Activated naive CD4-positive, alpha-beta T cell treated with anti-CD3 and anti-CD28 coated beads, Interleukin-2, amount 50 U/mL, for 24 hours (primary cell): Measurements from ENCODE around the gene CEBPA.
A peak's percentile ranks its signal among the peaks of the same experiment; 100 is the strongest.

Experiments
- H3K27ac Mint-ChIP-seq: one replicate; pipeline ENCODE4 v1.8.0; 2021; ENCODE audit warnings: mild to moderate bottlenecking, mixed read lengths
- H3K27me3 Mint-ChIP-seq: one replicate; pipeline ENCODE4 v1.8.0; 2021; ENCODE audit warnings: mixed read lengths
- H3K36me3 Mint-ChIP-seq: one replicate; pipeline ENCODE4 v1.8.0; 2021; ENCODE audit warnings: mixed read lengths
- H3K4me1 Mint-ChIP-seq: one replicate; pipeline ENCODE4 v1.8.0; 2021; ENCODE audit warnings: mixed read lengths
- H3K4me3 Mint-ChIP-seq: one replicate; pipeline ENCODE4 v1.8.0; 2021; ENCODE audit warnings: mild to moderate bottlenecking, mixed read lengths
- H3K9me3 Mint-ChIP-seq: one replicate; pipeline ENCODE4 v1.8.0; 2021; ENCODE audit warnings: mixed read lengths

CEBPA gene

DNA sequence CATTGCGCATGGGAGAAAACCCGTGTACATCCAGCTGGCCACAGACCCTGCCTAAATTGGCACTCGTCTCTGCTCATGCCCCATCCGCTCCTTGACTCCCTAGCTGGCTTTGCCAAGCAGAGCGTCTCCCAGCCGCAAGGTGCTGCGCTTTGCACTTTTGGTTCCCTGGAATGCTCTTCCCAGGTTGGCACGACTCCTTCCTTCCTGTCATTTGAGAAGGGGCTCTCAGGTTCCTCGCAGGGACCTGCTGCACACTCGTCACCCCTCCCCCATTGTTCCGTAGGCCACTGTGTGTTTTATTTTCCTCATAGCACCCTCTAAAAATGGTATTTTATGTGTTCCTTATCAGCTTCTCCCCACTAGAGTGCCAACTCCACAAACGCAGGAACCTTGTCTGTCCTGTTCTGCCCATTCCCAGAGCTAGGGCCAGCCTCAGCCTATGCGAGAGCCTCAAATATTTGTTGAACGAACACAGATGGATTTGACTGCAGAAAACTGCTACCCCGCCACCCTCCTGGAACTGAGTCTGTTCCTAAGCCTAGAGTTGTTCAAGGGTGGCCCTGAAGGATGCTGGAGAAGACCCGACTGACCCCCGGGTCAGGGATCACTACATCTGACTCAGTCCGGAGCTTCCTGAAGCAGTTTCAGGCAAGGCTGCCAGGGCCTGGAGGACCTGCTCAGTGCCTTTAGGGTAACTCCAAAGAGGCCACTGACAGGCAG, 8.4 kb upstream of the CEBPA start:
- Mint-ChIP-seq H3K4me3 (no peak overlapping the region), H3K36me3 (no peaks in the 10 kb centered on the region), H3K4me1 (no peaks in the 10 kb centered on the region), H3K9me3 (no peaks in the 10 kb centered on the region), H3K27ac (no peak overlapping the region), H3K27me3 (peaks cover 9% of the 10 kb centered on the region)

DNA sequence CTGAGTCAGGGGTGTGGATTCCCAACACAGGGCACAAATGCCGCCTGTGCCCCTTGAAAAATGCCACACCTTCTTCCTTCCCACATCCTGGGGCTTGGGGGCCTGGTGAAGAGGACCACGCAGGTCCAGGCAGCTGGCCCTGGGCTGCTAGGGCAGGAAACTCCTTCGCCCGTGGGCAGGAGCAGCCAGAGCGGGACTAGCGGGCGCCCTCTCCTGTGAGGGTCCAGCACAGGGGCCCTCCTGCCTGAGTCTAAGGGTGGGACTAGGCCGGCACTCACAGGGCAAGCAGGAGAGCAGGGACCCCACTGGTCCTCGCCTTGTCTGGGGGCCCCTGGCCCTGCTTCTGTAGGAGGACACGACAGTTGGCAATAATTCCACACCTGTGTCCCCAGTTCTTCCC, 7.5 kb upstream of the CEBPA start:
- Mint-ChIP-seq H3K4me3 (no peak overlapping the region), H3K27me3 (peaks cover 10% of the 10 kb centered on the region), H3K4me1 (no peaks in the 10 kb centered on the region), H3K27ac (no peak overlapping the region), H3K9me3 (no peaks in the 10 kb centered on the region), H3K36me3 (no peaks in the 10 kb centered on the region)

DNA sequence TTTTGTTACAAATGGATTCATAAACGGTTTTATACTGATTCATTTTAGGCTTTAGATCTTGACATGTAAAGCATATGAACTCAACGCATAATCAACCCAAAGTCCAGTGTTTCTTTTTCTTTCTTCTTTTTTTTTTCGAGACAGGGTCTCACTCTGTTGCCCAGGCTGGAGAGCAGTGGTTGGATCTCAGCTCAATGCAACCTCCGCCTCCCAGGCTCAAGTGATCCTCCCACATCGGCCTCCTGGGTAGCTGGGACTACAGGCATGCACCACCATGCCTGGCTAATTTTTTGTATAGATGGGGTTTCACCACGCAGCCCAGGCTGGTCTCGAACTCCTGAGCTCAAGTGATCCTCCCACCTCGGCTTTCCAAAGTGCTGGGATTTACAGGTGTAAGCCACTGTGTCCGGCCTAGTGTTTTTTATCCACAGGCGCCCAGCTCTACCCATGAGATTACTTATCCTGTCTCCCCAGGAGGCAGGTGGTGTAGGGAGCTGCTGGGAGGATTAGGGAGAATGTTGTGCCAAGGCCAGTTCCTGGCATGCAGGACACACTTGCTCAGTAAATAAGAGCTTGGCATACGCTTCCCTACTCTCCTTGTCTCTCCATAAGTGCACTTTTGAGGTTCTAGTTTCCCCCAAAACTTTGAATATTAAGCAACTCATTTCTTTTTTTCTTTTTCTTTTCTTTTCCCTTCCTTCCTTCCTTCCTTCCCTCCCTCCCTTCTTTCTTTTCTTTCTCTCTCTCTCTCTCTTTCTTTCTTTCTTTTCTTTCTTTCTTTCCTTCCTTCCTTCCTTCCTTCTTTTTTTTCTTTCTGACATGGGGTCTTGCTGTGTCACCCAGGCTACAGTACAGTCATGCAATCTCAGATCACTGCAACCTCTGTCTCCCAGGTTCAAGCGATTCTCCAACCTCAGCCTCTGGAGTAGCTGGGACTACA, 4.8 kb upstream of the CEBPA start:
- peaks cover 21% of the 10 kb centered on the region for H3K27me3 Mint-ChIP-seq
- no peak overlapping the region for H3K4me3 Mint-ChIP-seq
- H3K4me1 Mint-ChIP-seq: peaks cover 3% of the 10 kb centered on the region
- no peaks in the 10 kb centered on the region for H3K36me3 Mint-ChIP-seq
- no peak overlapping the region for H3K27ac Mint-ChIP-seq
- H3K9me3 Mint-ChIP-seq: no peaks in the 10 kb centered on the region

DNA sequence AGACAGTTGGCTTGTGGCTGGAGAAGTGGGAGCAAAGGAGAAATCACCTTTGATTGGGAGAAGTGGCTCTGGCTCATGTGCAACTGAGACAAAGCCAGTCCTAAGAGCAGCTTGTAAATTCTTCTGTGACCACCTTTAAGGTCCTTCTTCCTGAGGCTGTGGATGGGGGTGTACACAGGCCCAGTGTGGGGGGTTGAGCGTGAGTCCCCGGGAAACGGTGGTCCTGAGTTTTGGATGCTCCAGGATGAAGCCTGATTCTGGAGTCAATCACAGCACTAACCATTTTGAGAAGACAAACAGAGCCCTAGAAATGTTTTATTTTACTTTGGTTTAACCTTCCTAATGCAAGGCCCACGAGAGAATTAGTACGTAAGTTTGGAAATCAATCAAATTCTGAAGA, 3.9 kb upstream of the CEBPA start:
- Mint-ChIP-seq H3K27me3 (peaks cover 21% of the 10 kb centered on the region), H3K27ac (no peak overlapping the region), H3K36me3 (no peaks in the 10 kb centered on the region), H3K4me3 (no peak overlapping the region), H3K4me1 (peaks cover 3% of the 10 kb centered on the region), H3K9me3 (no peaks in the 10 kb centered on the region)

DNA sequence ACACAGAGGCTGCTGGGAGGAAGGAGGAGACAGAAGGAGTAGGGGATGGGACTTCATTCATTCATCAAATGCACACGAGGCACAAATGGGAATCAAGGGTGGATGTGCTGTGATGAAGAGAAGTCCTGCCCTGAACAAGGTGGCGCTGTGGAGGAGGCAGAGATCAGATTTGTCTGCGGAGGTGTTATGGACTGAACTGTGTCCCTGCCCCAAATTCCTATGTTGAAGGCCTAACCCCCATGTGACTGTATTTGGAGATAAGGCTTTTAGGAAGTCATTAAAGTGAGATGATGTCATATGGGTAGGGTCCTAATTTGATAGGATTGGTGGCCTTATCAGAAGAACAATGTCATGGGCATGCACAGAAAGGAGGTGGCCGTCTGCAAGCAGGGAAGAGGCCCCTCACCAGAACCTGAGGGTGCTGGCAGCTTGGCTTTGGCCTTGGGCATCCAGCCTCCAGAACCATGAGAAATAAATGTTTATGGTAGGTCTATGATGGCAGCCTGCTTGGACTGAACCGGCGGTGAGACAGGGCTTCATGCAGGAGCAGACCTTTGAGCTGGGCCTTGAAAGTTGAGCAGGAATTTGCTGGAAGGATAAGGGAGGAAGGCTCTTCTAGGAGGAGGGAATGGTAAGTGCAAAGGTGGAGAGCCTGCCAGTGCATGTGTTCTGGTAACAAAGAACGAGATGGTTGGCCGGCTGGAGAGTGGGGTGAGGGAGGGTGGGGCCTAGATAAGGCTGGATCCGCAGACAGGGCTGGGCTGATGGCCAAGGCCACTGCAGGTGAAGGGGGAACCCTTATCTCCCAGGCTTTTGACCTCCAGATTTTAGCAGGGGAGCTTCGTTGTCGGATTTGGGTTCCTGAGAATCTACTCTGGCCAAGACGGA, 2.7 kb upstream of the CEBPA start:
- Mint-ChIP-seq H3K4me1 (peaks cover 3% of the 10 kb centered on the region), H3K27ac (no peak overlapping the region), H3K4me3 (no peak overlapping the region), H3K27me3 (peaks cover 22% of the 10 kb centered on the region), H3K36me3 (no peaks in the 10 kb centered on the region), H3K9me3 (no peaks in the 10 kb centered on the region)

DNA sequence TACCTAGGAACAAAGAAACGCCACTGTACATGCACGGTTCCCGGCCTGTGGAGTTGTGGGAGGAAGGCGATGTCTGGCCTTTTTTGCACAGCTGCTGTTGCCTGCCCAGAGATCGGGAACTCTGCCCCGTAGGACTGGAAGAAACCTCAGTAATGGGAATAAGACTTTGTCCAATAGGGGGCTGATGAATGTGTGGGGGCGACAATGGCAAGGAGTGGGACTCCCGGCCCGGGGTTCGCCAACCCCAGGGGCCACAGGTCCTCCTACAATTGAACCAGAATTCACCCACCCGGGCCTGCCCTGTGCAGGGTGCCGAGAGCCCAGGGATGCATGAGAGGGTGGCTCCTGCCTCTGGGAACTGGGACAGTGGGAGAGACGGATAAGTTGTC, 2.0 kb upstream of the CEBPA start:
- no peak overlapping the region for H3K27ac Mint-ChIP-seq
- H3K27me3 Mint-ChIP-seq: peaks cover 24% of the 10 kb centered on the region
- no peak overlapping the region for H3K4me3 Mint-ChIP-seq
- no peaks in the 10 kb centered on the region for H3K9me3 Mint-ChIP-seq
- H3K36me3 Mint-ChIP-seq: no peaks in the 10 kb centered on the region
- H3K4me1 Mint-ChIP-seq: peaks cover 3% of the 10 kb centered on the region

DNA sequence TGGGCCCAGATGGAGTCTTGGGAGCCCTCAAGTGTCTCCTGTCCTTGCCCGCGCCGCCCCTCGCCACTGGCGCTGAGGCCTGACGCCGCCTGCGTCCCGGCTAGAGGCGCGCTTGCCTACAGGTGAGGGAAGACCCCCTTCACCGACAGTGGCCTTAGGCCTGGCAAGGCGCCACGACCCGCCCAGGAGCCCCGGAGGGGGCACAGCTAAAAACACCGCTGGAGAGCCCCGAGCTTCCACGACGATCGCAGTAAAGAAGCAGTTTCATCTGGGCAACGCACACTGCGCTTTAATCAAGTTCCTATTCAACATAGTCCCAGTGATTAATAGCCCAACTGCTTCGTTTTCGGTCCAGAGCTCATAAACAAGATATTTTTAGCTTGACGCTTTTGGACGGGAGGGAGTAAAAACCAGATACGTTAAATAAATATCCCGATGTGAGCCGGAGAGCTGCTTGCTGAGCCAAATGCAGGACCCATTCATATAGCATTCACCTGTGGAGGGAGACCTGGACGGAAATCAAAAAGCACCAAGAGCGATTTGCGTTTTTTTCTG, 1.5 kb upstream of the CEBPA start:
- Mint-ChIP-seq H3K4me3 (no peak overlapping the region), H3K27ac (no peak overlapping the region), H3K4me1 (peaks cover 3% of the 10 kb centered on the region), H3K36me3 (no peaks in the 10 kb centered on the region), H3K27me3 (peaks cover 24% of the 10 kb centered on the region), H3K9me3 (no peaks in the 10 kb centered on the region)

DNA sequence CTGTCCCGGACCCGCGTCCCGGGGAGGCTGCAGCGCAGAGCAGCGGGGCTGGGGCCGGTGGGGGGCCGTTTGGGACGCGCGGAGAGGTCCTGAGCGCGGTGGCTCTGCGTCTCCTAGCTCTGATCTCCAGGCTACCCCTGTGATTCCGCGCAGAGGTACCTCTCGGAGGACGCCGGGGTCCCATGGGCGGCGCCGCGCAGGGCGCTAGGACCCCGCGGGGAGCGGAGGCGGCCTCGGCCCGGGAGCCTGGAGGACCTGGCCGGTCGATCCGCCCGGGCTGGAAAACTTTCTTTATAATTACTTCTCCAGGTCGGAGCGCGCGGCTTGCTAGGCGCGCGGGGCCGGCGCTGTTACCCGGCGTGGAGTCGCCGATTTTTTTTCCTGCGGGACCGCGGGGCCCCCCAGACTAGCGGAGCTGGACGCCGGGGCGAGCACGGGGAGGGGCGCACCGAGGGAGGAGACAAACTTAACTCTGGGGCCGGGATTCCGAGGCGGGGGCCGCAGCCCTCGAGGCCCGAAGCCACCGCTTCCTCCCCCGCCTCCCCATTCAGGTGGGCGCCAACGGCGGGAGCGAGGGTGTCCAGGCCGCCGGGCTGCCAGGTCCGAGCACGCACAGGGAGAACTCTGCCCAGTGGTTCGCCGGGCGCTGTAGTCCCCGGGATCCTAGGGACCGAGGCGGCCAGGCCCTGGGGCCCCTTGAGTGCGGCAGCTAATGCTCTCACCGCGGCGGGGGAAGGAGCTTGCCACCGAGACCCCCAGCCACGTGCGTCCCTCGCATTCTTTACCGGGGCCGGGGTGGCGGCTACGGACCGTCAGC, 848 bp upstream of the CEBPA start:
- peaks cover 3% of the 10 kb centered on the region for H3K4me1 Mint-ChIP-seq
- no peak overlapping the region for H3K27ac Mint-ChIP-seq
- peak overlapping the region; percentile 67 for H3K4me3 Mint-ChIP-seq
- H3K36me3 Mint-ChIP-seq: no peaks in the 10 kb centered on the region
- H3K27me3 Mint-ChIP-seq: peaks cover 24% of the 10 kb centered on the region
- no peaks in the 10 kb centered on the region for H3K9me3 Mint-ChIP-seq

- no peak overlapping the region for H3K27ac Mint-ChIP-seq
Measured at GRCh38 chr19:33301900-33302174, 497 bp downstream of the CEBPA start.

DNA sequence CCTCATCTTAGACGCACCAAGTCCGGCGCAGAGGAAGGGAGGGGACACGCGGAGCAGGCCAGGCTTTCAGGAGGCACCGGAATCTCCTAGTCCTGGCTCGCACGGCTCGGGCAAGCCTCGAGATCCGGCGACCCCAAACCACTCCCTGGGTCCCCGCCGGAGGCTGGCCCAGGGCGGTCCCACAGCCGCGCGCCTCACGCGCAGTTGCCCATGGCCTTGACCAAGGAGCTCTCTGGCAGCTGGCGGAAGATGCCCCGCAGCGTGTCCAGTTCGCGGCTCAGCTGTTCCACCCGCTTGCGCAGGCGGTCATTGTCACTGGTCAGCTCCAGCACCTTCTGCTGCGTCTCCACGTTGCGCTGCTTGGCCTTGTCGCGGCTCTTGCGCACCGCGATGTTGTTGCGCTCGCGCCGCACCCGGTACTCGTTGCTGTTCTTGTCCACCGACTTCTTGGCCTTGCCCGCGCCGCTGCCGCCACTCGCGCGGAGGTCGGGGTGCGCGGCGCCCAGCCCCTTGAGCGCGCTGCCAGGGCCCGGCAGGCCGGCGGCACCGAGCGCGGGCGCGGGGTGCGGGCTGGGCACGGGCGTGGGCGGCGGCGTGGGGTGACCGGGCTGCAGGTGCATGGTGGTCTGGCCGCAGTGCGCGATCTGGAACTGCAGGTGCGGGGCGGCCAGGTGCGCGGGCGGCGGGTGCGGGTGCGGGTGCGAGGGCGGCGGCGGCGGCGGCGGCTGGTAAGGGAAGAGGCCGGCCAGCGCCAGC, 1.0 kb downstream of the CEBPA start:
- H3K9me3 Mint-ChIP-seq: no peaks in the 10 kb centered on the region
- H3K36me3 Mint-ChIP-seq: no peaks in the 10 kb centered on the region
- H3K4me3 Mint-ChIP-seq: peak overlapping the region; percentile 49
- peaks cover 28% of the 10 kb centered on the region for H3K27me3 Mint-ChIP-seq
- H3K4me1 Mint-ChIP-seq: peaks cover 3% of the 10 kb centered on the region
- no peak overlapping the region for H3K27ac Mint-ChIP-seq

More at GRCh38 chr19:33301900-33302174, 497 bp downstream of the CEBPA start:
- H3K27me3 Mint-ChIP-seq: peaks cover 28% of the 10 kb centered on the region
- H3K36me3 Mint-ChIP-seq: no peaks in the 10 kb centered on the region
- H3K4me3 Mint-ChIP-seq: no peak overlapping the region
- H3K4me1 Mint-ChIP-seq: peaks cover 3% of the 10 kb centered on the region
- no peaks in the 10 kb centered on the region for H3K9me3 Mint-ChIP-seq

DNA sequence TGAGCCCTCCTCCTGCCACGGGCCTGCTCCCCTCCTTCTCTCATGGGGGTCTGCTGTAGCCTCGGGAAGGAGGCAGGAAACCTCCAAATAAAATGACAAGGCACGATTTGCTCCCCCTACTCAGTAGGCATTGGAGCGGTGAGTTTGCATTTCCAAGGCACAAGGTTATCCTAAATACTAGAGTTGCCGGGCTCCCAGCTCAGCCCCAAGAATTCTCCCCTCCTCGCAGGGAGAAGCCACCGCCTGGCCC, 1.5 kb downstream of the CEBPA start:
- H3K4me3 Mint-ChIP-seq: no peak overlapping the region
- peaks cover 3% of the 10 kb centered on the region for H3K4me1 Mint-ChIP-seq
- no peaks in the 10 kb centered on the region for H3K9me3 Mint-ChIP-seq
- peaks cover 27% of the 10 kb centered on the region for H3K27me3 Mint-ChIP-seq
- no peaks in the 10 kb centered on the region for H3K36me3 Mint-ChIP-seq
- no peak overlapping the region for H3K27ac Mint-ChIP-seq

- H3K27ac Mint-ChIP-seq: no peak overlapping the region
- H3K4me3 Mint-ChIP-seq: no peak overlapping the region
- H3K36me3 Mint-ChIP-seq: no peaks in the 10 kb centered on the region
- peaks cover 3% of the 10 kb centered on the region for H3K4me1 Mint-ChIP-seq
- no peaks in the 10 kb centered on the region for H3K9me3 Mint-ChIP-seq
- peaks cover 28% of the 10 kb centered on the region for H3K27me3 Mint-ChIP-seq
Measured at GRCh38 chr19:33300009-33300893, 2.1 kb downstream of the CEBPA start.

DNA sequence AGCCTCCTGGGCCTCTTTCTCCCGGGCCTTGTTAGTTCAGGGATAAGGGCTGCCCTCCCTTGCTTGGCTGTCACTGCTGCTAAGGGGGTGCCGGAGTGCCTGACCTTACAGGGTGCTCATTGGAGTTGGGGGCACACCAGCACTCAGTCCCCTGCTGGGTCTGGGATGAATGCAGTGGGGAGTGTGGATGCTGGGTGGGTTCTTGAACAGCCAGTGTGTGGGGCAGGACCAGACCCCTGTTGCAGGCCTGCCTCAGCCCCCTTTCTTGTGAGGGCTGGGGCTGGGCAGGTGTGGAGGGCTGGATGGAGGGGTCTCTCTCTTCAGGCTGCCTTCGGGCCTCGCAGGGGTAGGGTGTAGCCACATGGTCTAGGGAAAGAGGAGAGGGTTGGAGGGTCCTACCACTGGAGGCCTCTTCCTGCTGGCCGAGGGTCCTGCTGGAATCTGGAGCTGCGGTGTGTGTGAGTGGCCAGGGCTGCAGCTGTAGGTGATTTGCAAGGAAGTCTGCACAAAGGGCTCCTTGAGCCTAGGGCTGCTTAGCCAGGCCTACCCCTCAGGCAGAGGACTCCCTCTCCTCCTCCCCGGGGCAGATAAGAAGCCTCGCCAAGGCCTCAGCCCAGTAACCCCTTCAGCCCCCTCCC, 3.2 kb downstream of the CEBPA start:
- H3K27ac Mint-ChIP-seq: no peak overlapping the region
- peaks cover 3% of the 10 kb centered on the region for H3K4me1 Mint-ChIP-seq
- H3K9me3 Mint-ChIP-seq: no peaks in the 10 kb centered on the region
- H3K4me3 Mint-ChIP-seq: no peak overlapping the region
- H3K36me3 Mint-ChIP-seq: no peaks in the 10 kb centered on the region
- H3K27me3 Mint-ChIP-seq: peaks cover 18% of the 10 kb centered on the region
